HG03159 (cell line): ENCODE data around the gene XPNPEP2.

ENCODE experiments used
- ATAC-seq: cut with Tn5 transposase; IDR thresholded peaks from one replicate; pipeline ENCODE4 v1.9.1; 2021; ENCODE audit warnings: mild to moderate bottlenecking, moderate library complexity; ENCODE audit not compliant: unreplicated experiment

XPNPEP2 gene, protein sequence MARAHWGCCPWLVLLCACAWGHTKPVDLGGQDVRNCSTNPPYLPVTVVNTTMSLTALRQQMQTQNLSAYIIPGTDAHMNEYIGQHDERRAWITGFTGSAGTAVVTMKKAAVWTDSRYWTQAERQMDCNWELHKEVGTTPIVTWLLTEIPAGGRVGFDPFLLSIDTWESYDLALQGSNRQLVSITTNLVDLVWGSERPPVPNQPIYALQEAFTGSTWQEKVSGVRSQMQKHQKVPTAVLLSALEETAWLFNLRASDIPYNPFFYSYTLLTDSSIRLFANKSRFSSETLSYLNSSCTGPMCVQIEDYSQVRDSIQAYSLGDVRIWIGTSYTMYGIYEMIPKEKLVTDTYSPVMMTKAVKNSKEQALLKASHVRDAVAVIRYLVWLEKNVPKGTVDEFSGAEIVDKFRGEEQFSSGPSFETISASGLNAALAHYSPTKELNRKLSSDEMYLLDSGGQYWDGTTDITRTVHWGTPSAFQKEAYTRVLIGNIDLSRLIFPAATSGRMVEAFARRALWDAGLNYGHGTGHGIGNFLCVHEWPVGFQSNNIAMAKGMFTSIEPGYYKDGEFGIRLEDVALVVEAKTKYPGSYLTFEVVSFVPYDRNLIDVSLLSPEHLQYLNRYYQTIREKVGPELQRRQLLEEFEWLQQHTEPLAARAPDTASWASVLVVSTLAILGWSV

DNA sequence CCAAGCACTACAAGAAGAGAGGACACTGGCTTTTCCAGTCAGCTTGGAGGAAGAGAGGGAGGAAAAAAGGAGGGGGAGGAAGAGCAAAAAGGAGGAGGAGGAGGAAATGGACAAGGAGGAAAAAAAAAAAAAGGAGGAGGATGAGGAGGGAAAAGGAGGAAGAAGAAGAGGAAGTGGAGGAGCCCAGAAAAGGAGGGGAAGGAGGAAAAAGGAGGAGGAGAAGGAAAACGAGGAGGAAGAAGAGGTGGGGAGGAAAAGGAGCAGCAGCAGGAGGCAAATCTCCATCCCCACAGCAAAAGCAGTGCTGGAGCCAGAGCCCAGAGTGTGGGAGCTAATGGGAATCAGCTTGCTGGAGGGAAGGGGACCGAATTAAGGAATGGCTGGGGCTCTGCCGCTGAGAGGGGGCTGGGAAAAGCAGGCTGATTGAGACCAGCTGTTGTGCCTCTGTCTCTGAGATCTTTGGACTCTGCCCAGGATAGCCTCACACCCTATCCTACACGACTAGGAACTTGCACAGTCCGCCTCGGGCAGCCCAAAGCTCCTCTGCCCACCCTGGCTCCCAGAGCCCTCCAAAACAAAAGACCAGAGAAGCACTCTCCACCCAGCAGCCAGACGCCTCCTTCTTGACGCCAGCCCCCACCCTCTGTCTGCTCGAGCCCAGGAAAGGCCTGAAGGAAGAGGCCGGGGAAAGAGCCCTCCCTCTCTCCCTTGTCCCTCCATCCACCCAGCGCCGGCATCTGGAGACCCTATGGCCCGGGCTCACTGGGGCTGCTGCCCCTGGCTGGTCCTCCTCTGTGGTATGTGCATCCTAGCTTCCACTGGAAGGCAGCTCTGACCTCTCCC is at the start of gene XPNPEP2:
Gene XPNPEP2, plus strand, starts transcription at position 514 of the 843 bp plus-strand sequence. Its CDS starts 235 bp downstream, at position 749.
- ATAC-seq = no peak

DNA sequence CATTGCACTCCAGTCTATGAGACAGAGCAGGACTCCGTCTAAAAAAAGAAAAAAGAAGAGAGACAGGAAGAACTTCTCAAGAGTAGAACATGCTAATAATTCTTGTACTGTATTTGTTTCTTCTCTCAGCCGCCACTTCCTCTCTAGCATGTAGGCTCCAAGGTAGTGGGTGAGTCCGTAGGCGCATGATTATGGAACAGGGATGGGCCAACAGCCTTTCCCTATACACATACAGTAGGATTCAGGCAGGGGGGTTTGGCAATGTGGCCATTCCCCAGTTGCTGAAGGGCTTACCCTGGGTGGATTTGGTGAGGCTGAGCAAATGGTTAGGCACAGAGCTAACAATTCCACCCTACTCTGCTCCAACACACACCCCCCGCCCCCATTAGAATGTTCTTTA is 49.0 kb upstream of the XPNPEP2 start:
- ATAC-seq = no peak

DNA sequence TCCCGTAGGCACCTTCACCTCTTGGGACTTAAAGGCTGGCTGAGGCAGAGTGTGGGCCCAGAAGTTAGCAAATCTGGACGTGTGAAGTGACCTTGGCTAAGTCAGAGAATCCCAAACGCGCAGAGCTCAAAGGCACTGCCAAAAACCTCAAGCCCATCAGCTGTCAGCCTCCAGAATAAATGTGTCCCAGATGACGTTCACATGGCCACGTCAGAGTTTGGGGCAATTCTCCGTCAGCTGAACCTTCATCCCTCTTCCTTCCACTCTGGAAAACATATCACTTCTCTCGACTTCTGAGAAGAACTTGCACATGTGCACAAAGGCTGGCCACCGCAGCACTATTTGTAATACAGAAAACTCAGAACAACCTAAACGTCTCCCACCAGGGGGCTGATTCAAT is 48.3 kb upstream of the XPNPEP2 start:
- no peak for ATAC-seq

DNA sequence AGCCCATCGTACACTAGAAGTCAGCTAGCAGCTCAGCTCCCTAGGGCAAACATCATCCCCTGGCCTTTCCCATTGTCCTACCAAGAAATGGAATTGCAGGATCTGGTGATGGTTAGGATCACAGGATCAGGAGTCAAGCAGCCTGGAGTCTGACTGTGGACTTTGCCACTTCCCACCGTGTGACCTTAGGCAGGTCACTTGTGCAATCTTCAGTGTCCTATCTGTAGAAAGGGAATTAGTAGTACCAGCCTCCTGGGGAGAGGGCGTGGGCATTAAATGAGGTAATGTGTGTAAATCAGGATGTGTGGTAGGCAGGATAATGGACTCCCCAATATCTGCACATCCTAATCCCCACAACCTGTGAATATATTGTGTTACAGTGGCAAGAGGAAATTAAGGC is 45.4 kb upstream of the XPNPEP2 start:
- ATAC-seq = no peak

DNA sequence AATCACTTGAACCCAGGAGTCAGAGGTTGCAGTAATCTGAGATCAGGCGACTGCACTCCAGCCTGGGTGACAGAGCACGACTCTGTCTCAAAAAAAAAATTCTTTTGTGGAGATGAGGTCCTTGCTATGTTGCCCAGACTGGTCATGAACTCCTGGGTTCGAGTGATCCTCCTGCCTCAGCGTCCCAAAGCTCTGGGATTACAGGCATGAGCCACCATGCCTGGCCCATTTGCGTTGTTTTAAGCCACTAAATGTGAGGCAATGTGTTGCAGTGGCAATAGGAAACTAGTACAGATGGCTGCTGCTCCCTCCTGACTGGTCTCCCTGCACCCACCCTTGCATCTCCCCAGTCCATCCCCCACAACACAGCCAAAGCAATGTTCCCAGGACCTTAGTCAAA is 44.0 kb upstream of the XPNPEP2 start:
- ATAC-seq = no peak

DNA sequence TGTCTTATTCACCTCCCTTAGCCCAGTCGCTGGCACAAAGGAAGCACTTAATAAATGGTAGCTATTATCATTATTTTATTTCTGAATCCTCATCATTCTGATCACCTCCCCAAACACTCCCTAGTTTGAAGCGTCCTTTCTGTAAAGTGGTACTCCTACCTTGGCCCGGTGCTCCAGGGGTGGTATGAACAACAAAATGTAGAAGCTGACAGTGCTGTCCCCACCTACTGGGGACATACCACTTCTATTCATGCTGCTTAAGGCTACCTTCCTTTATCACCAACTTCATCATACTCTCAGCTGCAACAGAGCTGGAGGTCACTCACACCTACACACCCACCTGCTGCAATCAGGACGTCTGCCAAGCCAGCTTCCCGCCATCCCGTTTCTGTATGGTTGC is 43.2 kb upstream of the XPNPEP2 start:
- no peak for ATAC-seq

DNA sequence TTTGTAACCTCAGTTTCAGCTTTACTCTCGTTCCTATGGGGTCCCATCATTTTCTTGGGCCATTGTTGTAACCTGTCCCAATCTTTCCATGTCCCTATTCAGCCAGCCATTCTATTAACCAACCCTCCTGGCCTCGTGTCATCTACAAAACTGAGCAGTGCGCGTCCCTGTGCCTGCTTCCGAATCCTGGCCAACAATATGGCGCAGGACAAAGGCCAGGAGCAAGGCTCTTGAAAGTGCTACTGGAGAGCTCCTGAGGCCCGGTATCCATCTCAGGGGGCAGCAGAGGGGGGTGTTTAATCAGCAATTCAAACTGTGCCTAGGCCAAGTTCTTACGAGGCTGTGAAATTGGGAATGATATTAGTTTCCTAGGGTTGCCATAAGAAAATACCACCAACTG is 42.8 kb upstream of the XPNPEP2 start:
- ATAC-seq = no peak

DNA sequence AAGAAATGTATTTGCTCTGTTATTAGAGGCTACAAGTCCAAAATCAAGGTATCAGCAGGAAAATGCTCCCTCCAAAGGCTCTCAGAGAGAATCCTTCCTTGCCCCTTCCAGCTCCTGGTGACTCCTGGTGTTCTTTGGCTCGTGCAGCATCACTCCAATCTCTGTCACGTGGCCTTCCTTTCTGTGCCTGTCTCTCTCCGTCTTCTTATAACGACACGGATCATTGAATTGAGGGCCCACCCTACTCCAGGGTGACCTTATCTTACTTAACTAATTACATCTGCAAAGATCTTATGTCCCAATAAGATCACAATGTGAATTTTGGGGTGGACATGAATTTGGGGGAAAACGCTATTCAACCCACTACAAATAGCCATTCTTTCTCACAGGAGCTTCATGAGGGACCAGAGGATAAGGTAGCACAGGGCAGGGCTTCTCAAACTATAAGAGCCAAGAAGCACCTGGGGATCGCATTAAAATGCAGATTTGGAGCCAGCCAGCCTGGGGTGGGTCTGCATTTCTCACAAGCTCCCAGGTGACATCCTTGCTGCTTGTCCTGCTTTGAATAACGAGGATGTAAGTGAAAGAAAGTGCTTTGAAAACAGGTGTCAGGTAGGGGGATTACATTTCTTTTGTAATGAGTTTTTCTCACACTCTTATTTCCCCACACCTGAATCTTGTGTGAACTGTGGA is 42.2 kb upstream of the XPNPEP2 start:
- ATAC-seq = no peak

DNA sequence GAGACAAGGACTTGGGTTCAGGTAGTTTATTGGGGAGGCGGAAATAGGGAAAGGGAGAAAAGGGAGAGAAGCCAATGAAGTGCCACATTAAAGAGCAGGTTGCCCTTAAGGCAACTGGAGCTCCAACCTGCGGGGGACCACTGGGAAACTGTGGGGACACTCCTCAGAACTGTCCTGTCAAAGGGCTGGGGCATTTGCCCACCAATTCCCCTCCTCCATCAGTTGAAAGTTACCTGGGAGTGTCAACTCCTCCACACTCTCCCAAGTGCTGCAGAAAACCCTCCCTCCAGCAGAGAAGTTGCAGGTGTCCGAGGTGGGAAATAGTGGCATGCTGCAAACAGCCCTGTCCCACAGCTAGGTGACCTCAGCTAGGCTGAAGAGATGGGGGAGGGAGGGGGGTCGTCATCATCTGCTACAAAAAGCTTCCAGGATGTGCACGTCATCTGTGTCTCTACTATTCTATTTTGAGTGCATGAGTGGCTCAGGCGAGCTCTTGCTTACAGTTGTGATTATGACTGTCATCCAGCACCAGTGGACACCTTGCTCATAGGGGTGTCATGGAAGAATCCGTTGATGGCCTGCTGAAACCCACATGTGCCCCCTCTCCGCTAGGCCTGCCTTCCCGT is 41.5 kb upstream of the XPNPEP2 start:
- no peak for ATAC-seq

DNA sequence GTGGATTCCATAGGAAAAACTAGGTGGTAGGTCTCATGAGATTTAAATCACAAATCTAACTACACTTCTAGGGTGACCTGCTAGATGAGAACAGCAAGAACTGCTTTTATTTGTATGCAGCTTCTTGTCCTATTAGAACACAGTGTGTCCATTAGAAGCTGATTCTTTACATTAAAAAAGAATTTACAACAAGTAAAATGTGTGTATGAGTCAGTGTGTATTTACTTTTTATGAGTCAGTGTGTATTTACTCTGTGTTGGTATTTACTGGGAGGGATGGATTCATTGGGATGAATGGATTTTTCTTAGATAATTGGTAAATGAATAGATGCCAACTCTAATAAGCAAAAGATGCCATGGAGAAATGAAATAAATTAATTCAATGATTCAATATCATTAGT is 40.6 kb upstream of the XPNPEP2 start:
- no peak for ATAC-seq

DNA sequence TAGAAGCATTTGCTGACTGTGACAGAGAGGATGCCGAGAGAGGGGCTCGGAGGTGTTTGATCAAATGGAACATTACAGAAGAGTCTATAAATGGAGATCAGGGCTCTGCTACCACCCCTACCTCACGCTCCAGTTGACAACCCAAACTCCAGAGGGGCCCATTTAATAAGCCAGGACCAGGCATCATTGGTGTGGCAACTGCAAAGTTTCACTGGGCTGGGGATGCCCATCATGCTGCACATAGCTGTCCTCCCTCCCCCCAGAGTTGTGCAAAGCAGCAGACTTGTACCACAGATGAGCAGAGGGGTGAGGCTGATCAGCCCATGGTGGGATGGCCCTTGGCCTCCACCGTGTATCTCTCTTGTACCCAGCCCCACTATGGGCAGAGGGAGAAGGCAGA is 38.2 kb upstream of the XPNPEP2 start:
- no peak for ATAC-seq

DNA sequence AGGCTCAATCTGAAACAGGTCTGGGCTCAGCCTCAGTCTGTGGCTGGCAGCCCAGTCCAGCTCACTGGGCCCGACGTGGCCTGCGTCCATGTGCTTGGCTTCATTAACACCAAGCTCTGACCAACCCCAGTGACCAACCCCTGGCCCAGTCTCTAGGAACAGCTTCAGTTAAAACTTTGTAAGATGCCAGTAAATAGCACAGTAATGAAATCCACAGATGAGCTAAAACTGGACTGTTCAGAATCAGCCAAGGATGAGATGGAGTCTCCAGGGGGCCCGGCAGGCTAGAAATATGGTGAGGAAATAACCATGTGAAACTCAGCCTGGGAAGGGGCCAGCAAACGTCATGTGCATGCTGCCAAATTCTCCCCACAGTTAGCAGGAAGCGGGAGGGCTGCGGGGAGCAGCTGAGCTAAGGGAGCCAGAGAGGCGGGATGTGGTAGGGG is 37.1 kb upstream of the XPNPEP2 start:
- ATAC-seq = no peak

DNA sequence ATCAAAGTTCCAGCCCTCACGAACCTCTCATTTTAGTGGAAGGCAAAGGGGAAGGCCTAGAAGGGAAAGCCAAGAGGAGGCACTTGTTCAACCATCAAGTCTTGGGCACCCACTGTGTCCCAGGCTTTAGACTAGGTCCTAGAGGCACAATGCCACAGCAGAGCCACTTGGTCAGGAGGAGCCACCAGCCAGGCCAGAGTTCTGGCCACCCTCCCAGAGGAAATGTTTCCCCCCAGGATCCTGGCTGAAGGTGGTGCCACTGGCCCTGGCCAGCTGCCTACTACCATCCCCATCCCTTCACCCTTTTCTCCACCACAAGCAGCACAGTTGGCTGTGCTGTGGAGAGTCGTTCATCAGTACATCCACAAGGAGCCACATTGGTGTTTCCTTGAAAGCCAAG is 34.3 kb upstream of the XPNPEP2 start:
- ATAC-seq = no peak

DNA sequence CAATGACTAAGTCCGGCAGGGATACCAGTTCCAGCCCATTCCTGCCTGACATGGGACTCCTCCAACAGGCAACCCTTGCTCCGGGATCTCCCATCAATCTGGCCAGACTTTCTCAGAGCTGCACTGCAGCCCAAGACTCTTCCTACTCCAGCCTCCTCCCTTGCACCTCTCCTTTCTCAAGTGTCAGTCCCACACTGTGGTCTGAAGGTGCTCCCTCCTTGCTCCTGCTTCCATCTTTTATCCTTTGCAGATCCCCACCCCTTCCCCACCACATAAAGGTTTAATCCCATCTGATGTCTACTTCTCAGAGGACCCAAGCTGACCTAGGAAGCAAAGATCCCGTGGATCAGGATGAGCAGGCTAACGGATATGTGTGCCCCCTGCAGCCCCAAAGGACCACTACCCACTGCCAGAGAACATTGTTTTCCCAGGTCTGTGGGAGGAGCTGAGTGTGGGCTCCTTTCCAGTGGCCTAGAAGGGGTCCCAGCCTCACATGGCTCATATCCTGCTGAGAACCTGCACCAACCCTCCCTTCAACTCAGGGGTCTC is 33.3 kb upstream of the XPNPEP2 start:
- no peak for ATAC-seq

DNA sequence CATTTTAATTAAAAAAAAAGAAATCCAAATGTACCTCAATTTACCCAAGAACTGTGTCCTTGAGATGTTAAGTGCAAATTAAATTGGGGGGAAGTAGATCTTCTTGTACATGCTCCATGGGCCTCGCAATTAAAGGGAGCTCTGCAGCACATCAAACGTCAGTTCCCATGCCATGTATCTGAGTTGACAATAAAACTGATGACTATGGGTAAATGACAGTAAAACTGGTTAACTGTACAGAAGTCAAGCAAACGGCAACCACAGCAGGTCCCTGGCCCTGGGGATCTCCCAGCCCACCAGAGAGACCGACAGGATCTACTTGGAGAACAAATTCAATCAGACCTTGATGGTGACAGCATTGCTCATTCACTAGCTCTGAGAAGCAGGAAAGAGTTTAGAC is 32.8 kb upstream of the XPNPEP2 start:
- no peak for ATAC-seq

DNA sequence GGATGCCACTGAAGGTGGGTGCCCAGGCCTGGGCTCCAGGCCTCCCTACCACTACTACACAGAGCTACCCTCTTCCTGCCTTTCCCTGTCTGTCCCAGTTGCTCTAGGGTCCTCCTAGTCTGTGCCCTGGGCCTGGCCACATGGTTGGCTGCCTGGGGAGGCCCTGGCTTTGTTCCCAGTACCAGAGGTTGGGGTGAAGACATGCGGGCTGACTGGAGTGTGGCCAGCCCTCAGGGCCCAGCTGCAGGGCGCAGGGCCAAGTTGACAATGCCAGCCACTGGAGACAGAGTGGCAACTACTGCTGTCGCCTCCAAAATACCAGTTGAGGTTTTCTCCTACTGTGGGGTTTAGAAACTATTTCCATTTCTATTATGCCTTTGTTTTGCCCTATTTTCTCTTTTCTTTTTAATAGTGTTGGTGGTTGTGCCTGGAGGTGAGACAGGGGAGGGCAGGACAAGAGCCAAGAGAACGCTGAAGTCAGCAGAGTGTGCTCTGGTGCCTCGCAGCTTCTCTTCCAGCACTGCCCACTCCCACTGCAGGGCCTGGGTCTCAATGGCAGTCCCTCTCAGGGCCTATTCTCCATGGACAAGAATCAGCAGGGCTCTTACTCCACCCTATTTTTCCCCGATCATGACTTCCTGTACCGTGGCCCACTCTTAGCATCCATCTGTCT is 32.2 kb upstream of the XPNPEP2 start:
- ATAC-seq = no peak

DNA sequence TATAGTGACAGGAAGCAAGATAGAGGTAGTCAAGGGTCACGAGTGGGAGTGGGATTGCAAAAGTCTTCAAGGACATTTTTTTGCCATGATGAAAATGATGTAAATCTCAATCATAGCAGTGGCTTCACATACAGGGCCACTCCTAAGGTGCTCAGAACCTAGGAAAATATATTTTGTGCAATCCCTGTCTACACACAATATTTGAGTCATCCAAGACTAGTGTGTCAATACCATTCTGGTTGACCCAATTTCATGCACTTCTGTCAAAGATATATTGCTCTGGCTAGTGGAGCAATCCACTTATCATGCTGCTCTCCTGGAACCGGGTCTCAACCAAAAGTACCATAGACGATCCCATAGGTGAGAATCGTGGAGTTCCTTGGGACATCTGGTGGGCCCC is 24.2 kb upstream of the XPNPEP2 start:
- no peak for ATAC-seq

DNA sequence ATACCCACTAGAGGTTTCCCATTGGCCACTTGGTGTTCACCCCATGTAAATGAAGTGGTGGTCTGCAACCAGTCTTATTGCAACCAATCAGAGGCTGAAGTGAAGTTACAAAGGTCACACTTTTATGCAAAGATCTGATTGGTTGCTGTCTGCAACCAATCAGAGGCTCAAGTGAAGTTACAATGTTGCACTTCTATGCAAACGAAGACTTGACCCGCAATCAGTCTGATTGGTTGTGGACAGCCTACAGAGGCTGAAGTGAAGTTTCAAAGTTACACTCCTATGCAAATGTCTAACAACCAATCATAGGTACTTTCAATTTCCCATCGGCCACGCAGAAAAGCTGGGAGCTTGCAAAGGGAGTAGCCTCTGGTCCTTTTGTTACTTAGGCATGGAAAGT is 22.3 kb upstream of the XPNPEP2 start:
- ATAC-seq = no peak

DNA sequence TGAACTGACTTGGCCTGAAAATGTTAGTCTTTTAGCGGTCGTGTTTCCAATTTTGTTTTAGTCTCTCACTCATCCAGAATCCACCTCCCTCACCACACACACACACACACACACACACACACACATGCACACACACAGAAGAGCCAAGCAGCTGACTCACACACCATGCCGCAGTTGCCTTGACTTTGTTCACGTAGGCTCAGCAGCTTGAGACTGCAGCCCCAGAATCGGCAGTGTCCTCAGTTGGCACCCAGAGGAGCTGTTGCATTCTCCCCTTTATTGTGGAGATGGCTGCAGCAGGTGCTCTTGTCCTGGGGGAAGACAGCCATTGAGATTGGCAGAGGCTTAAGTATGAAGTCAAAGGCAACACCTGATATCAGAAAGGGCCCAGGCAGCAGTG is 20.9 kb upstream of the XPNPEP2 start:
- no peak for ATAC-seq

DNA sequence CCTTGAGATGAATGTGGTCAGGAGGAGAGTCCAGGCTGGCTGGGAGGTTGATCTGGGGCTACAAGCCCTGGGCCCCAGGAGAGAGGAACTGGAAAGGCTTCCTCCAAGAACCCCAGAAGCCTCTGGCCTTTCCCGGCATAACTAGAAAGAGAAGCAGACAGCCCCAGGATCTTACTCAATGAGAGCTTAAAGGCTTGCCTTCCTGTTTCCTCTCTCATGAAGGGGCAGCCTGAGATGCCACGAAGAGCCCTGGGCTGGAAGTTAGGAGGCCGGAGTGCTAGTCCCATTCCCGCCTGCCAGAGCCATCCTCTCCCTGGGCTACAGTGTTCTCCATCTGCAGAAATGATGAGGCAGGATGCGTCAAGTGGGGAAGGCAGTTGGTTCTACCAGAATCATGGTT is 20.1 kb upstream of the XPNPEP2 start:
- ATAC-seq = no peak
